ENCODE measurements around the gene VPS72. TPM values are rescaled to one million over a fixed set of nuclear protein-coding genes. Genes with fewer than 3 reads are reported as not detected.

VPS72 gene
- total RNA-seq, 4 donors from 2014 or later, result 21.9 to 39.2 (median 26.5) TPM

GRCh38 chr1:151211972-151212705, 22.1 kb upstream of the VPS72 start:
- no peak for TF ChIP-seq CTCF (IDR thresholded peaks at IDR 0.05; ENCODE audit: low read depth)

GRCh38 chr1:151210830-151211229, 20.8 kb upstream of the VPS72 start:
- TF ChIP-seq CTCF (IDR thresholded peaks at IDR 0.05; ENCODE audit: low read depth), result no peak

- TF ChIP-seq CTCF (IDR thresholded peaks at IDR 0.05; ENCODE audit: low read depth), result no peak
These were observed 10.0 kb upstream of the VPS72 start for GRCh38 chr1:151199873-151200581.

GRCh38 chr1:151198254-151199127, 8.5 kb upstream of the VPS72 start, which contains the start of gene PIP5K1A:
Gene PIP5K1A, plus strand, starts transcription at chr1:151198552. Its CDS starts 445 bp downstream, at chr1:151198997.
- TF ChIP-seq CTCF (IDR thresholded peaks at IDR 0.05; ENCODE audit: low read depth), result no peak

GRCh38 chr1:151197863-151198253, 7.9 kb upstream of the VPS72 start:
- TF ChIP-seq CTCF (IDR thresholded peaks at IDR 0.05; ENCODE audit: low read depth), result no peak

- no peak for TF ChIP-seq CTCF (IDR thresholded peaks at IDR 0.05; ENCODE audit: low read depth)
These were observed 6.3 kb upstream of the VPS72 start for GRCh38 chr1:151196292-151196800.
